C4-2B (cell line): ENCODE results near the gene YY2.
"Not testable (repeated sequence)": the region's sequence is repeated elsewhere in the genome, so short reads cannot be mapped to it uniquely, and the experiment has no call there.

Source experiments
- ZFX ChIP-seq: fragments of 450-650 bp; IDR thresholded peaks from 2 replicates; pipeline ENCODE4 v1.6.1; 2017
- TF ChIP-seq, protein P1 (sequence below): fragments of 450-650 bp; conservative IDR thresholded peaks from 2 replicates; pipeline ENCODE4 v1.5.1; 2017; ENCODE audit warnings: mild to moderate bottlenecking

- TF ChIP-seq, protein P1, sequence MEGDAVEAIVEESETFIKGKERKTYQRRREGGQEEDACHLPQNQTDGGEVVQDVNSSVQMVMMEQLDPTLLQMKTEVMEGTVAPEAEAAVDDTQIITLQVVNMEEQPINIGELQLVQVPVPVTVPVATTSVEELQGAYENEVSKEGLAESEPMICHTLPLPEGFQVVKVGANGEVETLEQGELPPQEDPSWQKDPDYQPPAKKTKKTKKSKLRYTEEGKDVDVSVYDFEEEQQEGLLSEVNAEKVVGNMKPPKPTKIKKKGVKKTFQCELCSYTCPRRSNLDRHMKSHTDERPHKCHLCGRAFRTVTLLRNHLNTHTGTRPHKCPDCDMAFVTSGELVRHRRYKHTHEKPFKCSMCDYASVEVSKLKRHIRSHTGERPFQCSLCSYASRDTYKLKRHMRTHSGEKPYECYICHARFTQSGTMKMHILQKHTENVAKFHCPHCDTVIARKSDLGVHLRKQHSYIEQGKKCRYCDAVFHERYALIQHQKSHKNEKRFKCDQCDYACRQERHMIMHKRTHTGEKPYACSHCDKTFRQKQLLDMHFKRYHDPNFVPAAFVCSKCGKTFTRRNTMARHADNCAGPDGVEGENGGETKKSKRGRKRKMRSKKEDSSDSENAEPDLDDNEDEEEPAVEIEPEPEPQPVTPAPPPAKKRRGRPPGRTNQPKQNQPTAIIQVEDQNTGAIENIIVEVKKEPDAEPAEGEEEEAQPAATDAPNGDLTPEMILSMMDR, result not testable (repeated sequence)
- not testable (repeated sequence) for TF ChIP-seq ZFX
Observed at GRCh38 chrX:21820170-21820569, 35.6 kb upstream of the YY2 start.
